IMR-90 (cell line): ENCODE results near the gene GATA2. TPM values are rescaled to one million over a fixed set of nuclear protein-coding genes. Genes with fewer than 3 reads are reported as not detected.

ENCODE experiments used
- ATAC-seq: fragments of 200-7000 bp; cut with Tn5 transposase; 2 replicates; pipeline ENCODE4 v1.9.1; 2020; ENCODE audit warnings: low read depth, mild to moderate bottlenecking, moderate library complexity
- BruUV-seq: library from RNA; stranded (reverse); fragments of 400-500 nt; replicated peaks from 2 replicates; lab custom pipeline; 2021; lab: Mats Ljungman, UMichigan
- CTCF ChIA-PET: fragments of 300-600 bp; formaldehyde crosslinking; extraction: SDS; loops from one replicate; lab custom pipeline; 2021; ENCODE audit warnings: antibody characterized with exemption; lab: Yijun Ruan, JAX
- POLR2A ChIA-PET: fragments of 300-600 bp; sonication (Branson Sonifier 250); formaldehyde crosslinking; loops from one replicate; lab custom pipeline; 2022; ENCODE audit warnings: antibody characterized with exemption; ENCODE audit not compliant: unreplicated experiment; lab: Charles Lee
- DNase-seq: peaks from one replicate; pipeline ENCODE4 v3.0.0; 2013
- H2AFZ ChIP-seq: replicated peaks from 2 replicates; pipeline ENCODE3; 2013; ENCODE audit warnings: low read length, mild to moderate bottlenecking; ENCODE audit not compliant: poor library complexity
- H2AK5ac ChIP-seq: 2 replicates; pipeline ENCODE4 v1.6.1; 2013; ENCODE audit warnings: low read depth, low read length, inconsistent platforms
- H2AK9ac ChIP-seq: replicated peaks from 2 replicates; pipeline ENCODE3; 2013; ENCODE audit warnings: mild to moderate bottlenecking, low read depth, low read length, moderate library complexity; ENCODE audit not compliant: poor library complexity
- H2BK120ac ChIP-seq: 2 replicates; pipeline ENCODE4 v1.6.1; 2013; ENCODE audit warnings: low read depth, low read length, inconsistent platforms
- H2BK15ac ChIP-seq: 3 replicates; pipeline ENCODE4 v1.6.1; 2013; ENCODE audit warnings: low read depth, low read length, inconsistent platforms
- H2BK20ac ChIP-seq: 2 replicates; pipeline ENCODE4 v1.6.1; 2013; ENCODE audit warnings: low read depth, mild to moderate bottlenecking, inconsistent platforms, low read length, moderate library complexity
- H2BK5ac ChIP-seq: 2 replicates; pipeline ENCODE4 v1.6.1; 2013; ENCODE audit warnings: mild to moderate bottlenecking, low read depth, low read length, inconsistent platforms; ENCODE audit not compliant: poor library complexity, severe bottlenecking
- H3K14ac ChIP-seq: replicated peaks from 2 replicates; pipeline ENCODE4 v1.6.1; 2013; ENCODE audit warnings: low read depth, low read length, inconsistent platforms
- H3K18ac ChIP-seq: 2 replicates; pipeline ENCODE4 v1.6.1; 2013; ENCODE audit warnings: low read depth, low read length, control low read depth
- H3K23ac ChIP-seq: 2 replicates; pipeline ENCODE4 v1.6.1; 2013; ENCODE audit warnings: low read depth, low read length, inconsistent platforms
- H3K27ac ChIP-seq: 2 replicates; pipeline ENCODE4 v1.5.1; 2013; ENCODE audit warnings: mild to moderate bottlenecking, control low read depth, low read length; ENCODE audit not compliant: insufficient read depth
- H3K27me3 ChIP-seq: 2 replicates; pipeline ENCODE4 v1.6.1; 2013; ENCODE audit warnings: low read length; ENCODE audit not compliant: control insufficient read depth, insufficient read depth
- H3K36me3 ChIP-seq: 2 replicates; pipeline ENCODE4 v1.6.1; 2013; ENCODE audit warnings: low read length, mixed read lengths; ENCODE audit not compliant: control insufficient read depth, insufficient read depth
- H3K4ac ChIP-seq: 2 replicates; pipeline ENCODE4 v1.6.1; 2013; ENCODE audit warnings: low read depth, low read length, inconsistent platforms
- H3K4me1 ChIP-seq: 2 replicates; pipeline ENCODE4 v1.6.1; 2013; ENCODE audit warnings: low read length, mixed read lengths; ENCODE audit not compliant: control insufficient read depth, insufficient read depth
- H3K4me2 ChIP-seq: 2 replicates; pipeline ENCODE4 v1.6.1; 2013; ENCODE audit warnings: low read depth, mild to moderate bottlenecking, control low read depth, low read length, moderate library complexity
- H3K4me3 ChIP-seq: 2 replicates; pipeline ENCODE4 v1.5.1; 2013; ENCODE audit warnings: low read depth, mild to moderate bottlenecking, control low read depth, low read length, moderate library complexity; ENCODE audit not compliant: insufficient read depth
- H3K56ac ChIP-seq: 2 replicates; pipeline ENCODE4 v1.6.1; 2013; ENCODE audit warnings: low read length, inconsistent platforms; ENCODE audit not compliant: insufficient read depth; ENCODE audit errors: extremely low read depth
- H3K79me1 ChIP-seq, 2 experiments: 2 replicates each; pipeline ENCODE4 v1.6.1; 2013; ENCODE audit warnings: low read length in 2 of 2, inconsistent platforms in 1 of 2, low read depth in 1 of 2
- H3K9ac ChIP-seq: 2 replicates; pipeline ENCODE4 v1.6.1; 2013; ENCODE audit warnings: low read depth, low read length, control low read depth
- H3K9me1 ChIP-seq: 2 replicates; pipeline ENCODE4 v1.6.1; 2013; ENCODE audit warnings: low read length, inconsistent platforms; ENCODE audit not compliant: insufficient read depth
- H3K9me3 ChIP-seq: 2 replicates; pipeline ENCODE4 v1.6.1; 2013; ENCODE audit warnings: low read length; ENCODE audit not compliant: control insufficient read depth, insufficient read depth
- H4K20me1 ChIP-seq: 2 replicates; pipeline ENCODE4 v1.6.1; 2013; ENCODE audit warnings: low read length, inconsistent platforms; ENCODE audit not compliant: insufficient read depth
- H4K5ac ChIP-seq: 2 replicates; pipeline ENCODE4 v1.6.1; 2013; ENCODE audit warnings: mild to moderate bottlenecking, low read depth, low read length, control low read depth
- H4K8ac ChIP-seq, 2 experiments: 2 replicates each; pipeline ENCODE4 v1.6.1; 2013; ENCODE audit warnings: low read depth in 2 of 2, low read length in 2 of 2, control low read depth in 1 of 2, inconsistent platforms in 1 of 2
- H4K91ac ChIP-seq: 2 replicates; pipeline ENCODE4 v1.6.1; 2013; ENCODE audit warnings: low read depth, low read length, inconsistent platforms; ENCODE audit not compliant: insufficient read depth
- BHLHE40 ChIP-seq: fragments of 150-350 bp; IDR thresholded peaks from 2 replicates; pipeline ENCODE4 v1.6.1; 2016; ENCODE audit warnings: mild to moderate bottlenecking, low read depth, low read length
- CEBPB ChIP-seq: IDR thresholded peaks from 2 replicates; pipeline ENCODE4 v1.6.1; 2012; ENCODE audit warnings: low read depth, low read length, improper control_type of control experiment
- CHD1 ChIP-seq: IDR thresholded peaks from 2 replicates; pipeline ENCODE4 v1.6.1; 2012; ENCODE audit warnings: low read depth, low read length, improper control_type of control experiment
- CTCF ChIP-seq: conservative IDR thresholded peaks from 2 replicates; pipeline ENCODE4 v1.5.1; 2012; ENCODE audit warnings: mild to moderate bottlenecking, low read depth, low read length, improper control_type of control experiment
- ELK1 ChIP-seq: fragments of 150-350 bp; IDR thresholded peaks from 2 replicates; pipeline ENCODE4 v1.6.1; 2016; ENCODE audit warnings: low read depth, mild to moderate bottlenecking, low read length, moderate library complexity, borderline replicate concordance
- FOS ChIP-seq: fragments of 150-350 bp; IDR thresholded peaks from 2 replicates; pipeline ENCODE4 v1.6.1; 2016; ENCODE audit warnings: low read depth, low read length
- MAFK ChIP-seq: IDR thresholded peaks from 2 replicates; pipeline ENCODE4 v1.6.1; 2012; ENCODE audit warnings: low read depth, low read length, improper control_type of control experiment
- MAZ ChIP-seq: IDR thresholded peaks from 2 replicates; pipeline ENCODE4 v1.6.1; 2012; ENCODE audit warnings: low read depth, mild to moderate bottlenecking, low read length, improper control_type of control experiment, moderate library complexity, borderline replicate concordance
- MXI1 ChIP-seq: IDR thresholded peaks from 2 replicates; pipeline ENCODE4 v1.6.1; 2012; ENCODE audit warnings: low read depth, mild to moderate bottlenecking, low read length, moderate library complexity, borderline replicate concordance
- NFE2L2 ChIP-seq: fragments of 150-350 bp; IDR thresholded peaks from 2 replicates; pipeline ENCODE4 v1.6.1; 2016; ENCODE audit warnings: low read depth, mild to moderate bottlenecking, low read length
- POLR2A ChIP-seq: IDR thresholded peaks from 2 replicates; pipeline ENCODE4 v1.6.1; 2012; ENCODE audit warnings: mild to moderate bottlenecking, low read depth, low read length
- RAD21 ChIP-seq: IDR thresholded peaks from 2 replicates; pipeline ENCODE4 v1.6.1; 2012; ENCODE audit warnings: low read length, improper control_type of control experiment
- RCOR1 ChIP-seq: IDR thresholded peaks from 2 replicates; pipeline ENCODE4 v1.6.1; 2012; ENCODE audit warnings: mild to moderate bottlenecking, low read length, improper control_type of control experiment; ENCODE audit not compliant: insufficient replicate concordance
- RFX5 ChIP-seq: IDR thresholded peaks from 2 replicates; pipeline ENCODE4 v1.8.0; 2012; ENCODE audit warnings: low read depth, mild to moderate bottlenecking, low read length, moderate library complexity
- SMC3 ChIP-seq: fragments of 150-350 bp; IDR thresholded peaks from 2 replicates; pipeline ENCODE4 v1.6.1; 2016; ENCODE audit warnings: low read depth, mild to moderate bottlenecking, antibody characterized with exemption, low read length, moderate library complexity
- USF2 ChIP-seq: fragments of 150-350 bp; IDR thresholded peaks from 2 replicates; pipeline ENCODE4 v1.6.1; 2017; ENCODE audit warnings: mild to moderate bottlenecking, antibody characterized with exemption, low read length, low read depth
- WGBS, 2 experiments: methylation state at CpG; one replicate each; pipeline versions ENCODE4 v1.1.5 to v1.1.7; 2013; ENCODE audit warnings: missing lambda C conversion rate in 2 of 2; ENCODE audit not compliant: insufficient read length in 1 of 2; ENCODE audit errors: extremely low coverage in 2 of 2; 5-methylcytosine and 5-hydroxymethylcytosine counted together
- dilution Hi-C: fragments of 300-500 bp; cut with HindIII; formaldehyde crosslinking; loops from one replicate; pipeline ENCODE4 v1.14.3; 2018; ENCODE audit warnings: low sequenced_read_pairs; ENCODE audit not compliant: unreplicated experiment
- in situ Hi-C: fragments of 300-500 bp; cut with MboI; formaldehyde crosslinking; loops from 3 replicates; pipeline ENCODE4 v1.14.3; 2019; ENCODE audit warnings: low sequenced_read_pairs, inconsistent platforms, mixed read lengths
- intact Hi-C: fragments of 100-400 bp; cut with micrococcal nuclease; formaldehyde crosslinking; loops from 2 replicates; pipeline ENCODE4 v1.10.0; 2022
- polyA plus RNA-seq, 3 experiments: library from polyadenylated mRNA; depleted of rRNA; stranded (reverse); fragments of >200 nt; gene quantifications; 2 replicates each; pipeline ENCODE4 v1.2.3, GENCODE V29; 2012; ENCODE audit warnings: low replicate concordance in 1 of 3
- total RNA-seq: library from RNA; depleted of rRNA; stranded (reverse); fragments of >200 nt; gene quantifications from 2 replicates; pipeline ENCODE4 v1.2.3, GENCODE V29; 2012

The GATA2 gene
- total and polyA plus RNA-seq, 2 of the 4 experiments (the other 2 are of a cell fraction): 2.2 to 13.5 TPM

- no TSS peak for BruUV-seq
- ATAC-seq (no peak), DNase-seq (no peak)
- no peak for TF ChIP-seq ELK1
- no peak for TF ChIP-seq SMC3
- no peak for TF ChIP-seq USF2
- no peak for TF ChIP-seq MAFK
- no peak for TF ChIP-seq BHLHE40
- no peak for TF ChIP-seq FOS
- no peak for TF ChIP-seq MAZ
- TF ChIP-seq RAD21: no peak
- no peak for TF ChIP-seq CEBPB
- no peak for TF ChIP-seq MXI1
- no peak for TF ChIP-seq CTCF
- no peak for TF ChIP-seq RCOR1
- TF ChIP-seq RFX5: no peak
- TF ChIP-seq NFE2L2: no peak
- no peak for TF ChIP-seq CHD1
- TF ChIP-seq POLR2A: no peak
- no peak overlapping the region for H2BK120ac ChIP-seq
- H2AK9ac ChIP-seq: no peak overlapping the region
- CTCF ChIA-PET: no interaction called here
- H2AFZ ChIP-seq: no peak overlapping the region
- H3K18ac ChIP-seq: no peak overlapping the region
- no peak overlapping the region for H4K8ac ChIP-seq
- no peak overlapping the region for H3K4me3 ChIP-seq
- no peak overlapping the region for H4K91ac ChIP-seq
- no peak overlapping the region for H2BK5ac ChIP-seq
- peaks cover 3 to 5% of the 10 kb centered on the region in 2 experiments; a peak in 1 of 4 replicates for H3K79me1 ChIP-seq
- no peak overlapping the region for H2BK20ac ChIP-seq
- H3K27ac ChIP-seq: no peak overlapping the region
- H3K9me1 ChIP-seq: 0 out of 2 replicates have a peak, but pooled peaks cover 4% of the 10 kb centered on the region
- no peak overlapping the region for H3K9ac ChIP-seq
- dilution Hi-C loops: no loop called here
- peaks cover 16% of the 10 kb centered on the region for H4K20me1 ChIP-seq
- in situ Hi-C loops: no loop called here
- H3K4me1 ChIP-seq: peaks cover 5% of the 10 kb centered on the region
- no peak overlapping the region for H3K56ac ChIP-seq
- H2AK5ac ChIP-seq: no peak overlapping the region
- WGBS, 2 experiments: 57% methylated on average over 10 of the region's 32 CpGs; no CpG with 5 or more reads in 1 of the 2 experiments
- H2BK15ac ChIP-seq: no peak overlapping the region
- H3K27me3 ChIP-seq: peaks cover 46% of the 10 kb centered on the region
- no peak overlapping the region for H3K4me2 ChIP-seq
- POLR2A ChIA-PET: no interaction called here
- no peak overlapping the region for H4K5ac ChIP-seq
- intact Hi-C loops: loop anchor here (5.0 kb wide), 1 partner anchor 111 kb away; no protein-coding TSS in a partner anchor
- H3K36me3 ChIP-seq: no peaks in the 10 kb centered on the region
- no peak overlapping the region for H3K23ac ChIP-seq
- H3K14ac ChIP-seq: no peak overlapping the region
- H3K9me3 ChIP-seq: no peaks in the 10 kb centered on the region; the same call in 1 of the 2 replicates
- no peak overlapping the region for H3K4ac ChIP-seq
These were observed 3.1 kb upstream of the GATA2 start for GRCh38 chr3:128496019-128496601.
